HEK293T (cell line): ENCODE data around the gene POLQ.

Source experiments
- LEF1 ChIP-seq: fragments of 450-650 bp; IDR thresholded peaks from 2 replicates; pipeline ENCODE4 v1.6.1; 2017; ENCODE audit warnings: mild to moderate bottlenecking, borderline replicate concordance
- PKNOX1 ChIP-seq: fragments of 450-650 bp; IDR thresholded peaks from 2 replicates; pipeline ENCODE4 v1.6.1; 2016
- SP1 ChIP-seq: fragments of 450-650 bp; IDR thresholded peaks from 2 replicates; pipeline ENCODE4 v1.6.1; 2017

GRCh38 chr3:121531269-121531668, 14.5 kb downstream of the POLQ start:
- TF ChIP-seq LEF1, result no peak
- no peak for TF ChIP-seq PKNOX1
- no peak for TF ChIP-seq SP1
